Measurements from ENCODE around the gene GSDMA. TPM values are rescaled to one million over a fixed set of nuclear protein-coding genes. Genes with fewer than 3 reads are reported as not detected.

The GSDMA gene
- total and polyA plus RNA-seq, 9 of the 15 experiments (the other 6 are each of a cell fraction or from before 2014, with no cell fraction given), result 0.04 to 0.13 (median 0.07) TPM; not detected in 2

- no peak for TF ChIP-seq ILK (tag; IDR thresholded peaks at IDR 0.05; ENCODE audit: borderline replicate concordance, low read depth)
- no peak for TF ChIP-seq ZNF140 (CRISPR knock-in tag; IDR thresholded peaks at IDR 0.05)
- no peak for TF ChIP-seq ZNF165 (CRISPR knock-in tag; IDR thresholded peaks at IDR 0.05; ENCODE audit: borderline replicate concordance)
- no peak for TF ChIP-seq ID3 (CRISPR knock-in tag; IDR thresholded peaks at IDR 0.05)
- no peak for TF ChIP-seq ID3 (tag; IDR thresholded peaks at IDR 0.05)
- no peak for TF ChIP-seq POLR2B (IDR thresholded peaks at IDR 0.05; ENCODE audit: low read depth, partially characterized antibody)
- no peak for TF ChIP-seq TCF7L2 (IDR thresholded peaks at IDR 0.05; ENCODE audit: low read depth, low read length)
- TF ChIP-seq ZNF699 (CRISPR knock-in tag; IDR thresholded peaks at IDR 0.05; ENCODE audit: insufficient replicate concordance), result no peak
- TF ChIP-seq XRCC5 (IDR thresholded peaks at IDR 0.05; ENCODE audit: low read depth, low read length), result 0 out of 2 replicates have a peak, but pooled peaks have one; percentile 34
- no peak for TF ChIP-seq TAF1 (IDR thresholded peaks at IDR 0.05; ENCODE audit: control insufficient read depth, extremely low read depth, insufficient read depth, low read length, severe bottlenecking)
- no peak for TF ChIP-seq HMGN3 (IDR thresholded peaks at IDR 0.05; ENCODE audit: borderline replicate concordance, extremely low read depth, insufficient read length, low read depth, low read length)
- no peak for TF ChIP-seq TRIM25 (IDR thresholded peaks at IDR 0.05; ENCODE audit: borderline replicate concordance)
- TF ChIP-seq KDM5B (IDR thresholded peaks at IDR 0.05; ENCODE audit: insufficient replicate concordance, low read depth, low read length), result no peak
- no peak for TF ChIP-seq ZNF133 (CRISPR knock-in tag; IDR thresholded peaks at IDR 0.05)
- TF ChIP-seq HCFC1 (IDR thresholded peaks at IDR 0.05; ENCODE audit: low read depth, low read length), result no peak
- no peak for TF ChIP-seq RREB1 (CRISPR knock-in tag; IDR thresholded peaks at IDR 0.05)
- no peak for TF ChIP-seq MCM2 (IDR thresholded peaks at IDR 0.05; ENCODE audit: low read depth)
Measured at GRCh38 chr17:39939588-39940419, 23.0 kb upstream of the GSDMA start (continued).

Data from K562 (cell line).